UCSD-AML1 (cell line): ENCODE measurements around the gene ITM2C.

Experiments
- DNase-seq: peaks from one replicate; lab custom pipeline; 2025; ENCODE audit not compliant: unreplicated experiment; lab: John Stamatoyannopoulos, UW

ITM2C gene

DNA sequence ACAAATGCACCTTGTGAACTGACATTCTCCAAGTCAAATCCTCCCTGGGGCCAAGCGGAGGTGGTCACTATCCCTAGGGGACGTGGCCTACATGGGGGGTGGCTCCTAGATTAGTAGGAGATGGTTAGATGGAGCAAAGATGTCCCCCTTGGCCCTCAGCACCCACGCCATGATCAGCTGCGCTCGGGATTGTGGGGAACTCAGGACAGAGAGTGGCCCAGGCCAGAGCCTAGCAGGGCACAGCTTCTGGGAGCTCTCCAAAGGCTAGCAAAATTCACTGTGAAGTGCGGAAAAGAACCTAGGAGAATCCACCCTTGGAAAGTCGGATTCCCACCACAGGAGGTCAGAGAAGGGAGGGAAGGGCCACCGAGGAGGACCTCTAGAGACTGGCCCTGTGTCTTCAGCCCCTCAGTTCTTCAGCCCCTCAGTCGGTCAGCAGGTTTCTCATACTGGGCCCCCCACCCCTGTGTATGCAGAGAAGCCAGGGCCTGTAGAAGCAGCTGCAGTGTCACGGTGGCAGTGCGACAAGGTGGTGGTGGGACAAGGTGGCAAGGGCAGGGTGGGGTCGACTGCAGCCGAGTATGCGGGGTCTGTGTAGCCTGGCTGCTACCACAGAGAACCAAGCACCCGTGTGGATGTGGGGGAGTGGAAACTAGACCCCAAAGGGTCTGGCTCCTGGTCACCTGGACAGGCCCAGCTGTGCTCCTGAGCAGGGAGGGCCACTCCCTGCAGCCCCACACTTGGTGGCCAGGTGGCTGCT lies 41.9 kb downstream of the ITM2C start:
- no peak for DNase-seq

DNA sequence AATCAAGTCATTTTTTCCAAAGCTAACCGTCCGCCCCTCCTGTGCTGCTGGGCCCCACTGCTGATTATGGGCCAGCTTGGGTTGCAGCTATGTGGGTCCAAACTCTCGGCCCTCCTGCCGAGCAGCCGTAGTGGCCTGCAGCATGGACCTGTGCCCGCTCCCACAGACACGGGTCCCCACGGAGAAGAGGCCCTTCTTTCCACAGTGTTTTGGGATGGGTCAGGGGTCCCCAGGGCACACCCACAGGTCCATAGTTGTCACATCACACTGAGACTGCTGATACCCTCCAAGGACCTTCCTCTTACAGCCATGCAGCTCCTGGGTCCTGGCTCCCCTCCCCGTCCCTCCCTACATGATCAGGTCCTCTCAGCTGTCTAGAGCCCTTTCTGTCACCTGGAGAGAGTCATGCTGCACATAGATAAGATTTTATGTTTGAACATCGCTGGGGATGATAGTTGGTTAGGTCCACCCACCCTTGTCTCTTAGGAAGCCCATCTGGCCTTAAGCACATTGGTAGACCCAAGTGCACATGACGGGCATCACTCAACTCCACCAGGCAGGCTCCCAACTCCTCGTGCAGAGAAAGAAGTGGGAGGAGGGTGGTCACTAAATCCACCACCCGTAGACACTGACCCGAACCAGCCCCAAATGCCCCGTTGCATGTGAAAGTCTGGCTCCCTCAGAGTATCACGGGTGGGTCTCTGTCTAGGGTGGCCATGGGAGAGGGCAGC lies 42.8 kb downstream of the ITM2C start:
- no peak for DNase-seq

DNA sequence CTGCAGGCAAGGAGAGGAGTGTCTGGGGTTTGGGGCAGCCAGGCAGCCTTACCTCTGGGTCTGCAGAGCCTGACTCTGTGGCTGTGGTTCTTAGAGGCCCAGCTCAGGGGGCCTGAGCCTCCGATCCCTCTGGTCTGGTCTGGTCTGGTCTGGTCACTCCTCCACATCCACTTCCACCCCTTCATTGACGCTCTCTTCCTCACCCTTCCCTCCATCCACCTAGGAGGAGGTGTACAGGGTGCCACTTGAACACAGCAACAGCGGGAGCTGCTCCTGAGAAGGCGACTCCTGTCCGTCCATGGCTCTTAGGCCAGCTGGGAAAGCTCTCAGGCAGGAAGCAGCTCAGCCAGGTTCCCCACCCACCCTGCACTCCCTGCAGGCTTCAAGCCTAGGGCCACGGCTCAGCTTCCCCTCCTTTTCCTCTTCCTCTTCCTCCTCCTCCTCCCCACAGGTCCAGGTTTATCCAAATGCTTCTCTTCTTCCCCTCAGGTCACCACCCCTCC lies 43.4 kb downstream of the ITM2C start:
- DNase-seq, result no peak

DNA sequence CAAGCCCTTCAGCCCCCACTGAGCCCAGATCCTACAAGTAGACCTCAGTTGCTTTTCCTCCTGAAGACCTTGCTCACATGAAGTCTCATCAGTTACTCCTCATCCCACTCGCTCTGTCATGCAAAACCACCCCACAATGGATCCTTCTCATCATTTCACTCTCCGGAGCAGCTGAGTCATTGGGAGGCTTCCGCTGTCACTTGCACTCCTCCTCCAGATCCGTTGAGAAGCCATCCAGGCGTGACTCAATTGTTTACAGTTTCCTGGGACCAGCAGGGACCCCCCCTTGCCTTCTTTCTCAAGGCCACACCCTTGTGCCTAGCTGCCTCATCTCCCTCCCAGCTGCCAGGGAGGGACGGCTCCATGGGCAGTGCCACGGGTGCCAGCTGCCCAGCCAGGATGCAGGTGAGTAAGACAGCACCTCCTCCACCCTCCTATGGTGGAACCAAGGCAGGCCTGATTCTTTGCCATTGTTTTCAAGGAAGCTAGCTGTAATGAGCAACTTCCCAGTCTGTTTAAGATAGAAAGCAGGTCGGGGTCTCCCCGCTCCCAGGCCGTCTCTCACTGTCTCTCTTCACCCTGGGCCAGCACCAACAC lies 44.0 kb downstream of the ITM2C start:
- DNase-seq, result no peak

DNA sequence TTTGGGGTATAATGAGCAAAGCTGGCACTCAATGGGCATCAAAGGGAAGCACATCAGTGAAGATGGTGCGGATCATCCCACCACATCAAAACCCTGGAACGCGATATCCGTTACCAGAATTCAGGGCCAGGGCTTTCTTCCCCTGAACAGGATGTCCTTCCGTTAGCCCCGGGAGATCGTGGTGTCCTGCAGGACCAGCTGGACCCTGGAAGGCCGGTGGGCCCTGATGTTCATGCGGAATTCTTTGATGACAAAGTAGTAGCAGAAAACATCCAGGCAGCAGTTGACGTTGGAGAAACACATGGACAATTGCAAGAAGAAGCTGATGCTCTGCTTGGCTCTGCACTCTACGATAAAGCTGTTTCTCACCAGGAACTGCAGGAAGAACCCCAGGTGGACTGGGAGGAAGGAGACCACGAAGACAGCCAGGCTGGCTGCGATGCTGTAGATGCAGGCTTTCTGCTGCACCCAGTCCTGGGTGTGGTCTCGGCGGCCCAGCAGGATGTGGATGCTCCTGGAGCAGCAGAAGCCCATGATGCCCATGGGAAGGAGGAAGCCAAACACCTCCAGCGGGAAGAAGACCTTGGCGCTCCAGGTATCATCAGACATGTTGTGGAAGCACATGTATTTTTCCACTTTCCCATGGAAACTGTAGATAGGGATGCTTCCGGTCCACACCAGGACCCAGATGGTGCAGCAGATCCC lies 45.3 kb downstream of the ITM2C start:
- DNase-seq, result no peak

DNA sequence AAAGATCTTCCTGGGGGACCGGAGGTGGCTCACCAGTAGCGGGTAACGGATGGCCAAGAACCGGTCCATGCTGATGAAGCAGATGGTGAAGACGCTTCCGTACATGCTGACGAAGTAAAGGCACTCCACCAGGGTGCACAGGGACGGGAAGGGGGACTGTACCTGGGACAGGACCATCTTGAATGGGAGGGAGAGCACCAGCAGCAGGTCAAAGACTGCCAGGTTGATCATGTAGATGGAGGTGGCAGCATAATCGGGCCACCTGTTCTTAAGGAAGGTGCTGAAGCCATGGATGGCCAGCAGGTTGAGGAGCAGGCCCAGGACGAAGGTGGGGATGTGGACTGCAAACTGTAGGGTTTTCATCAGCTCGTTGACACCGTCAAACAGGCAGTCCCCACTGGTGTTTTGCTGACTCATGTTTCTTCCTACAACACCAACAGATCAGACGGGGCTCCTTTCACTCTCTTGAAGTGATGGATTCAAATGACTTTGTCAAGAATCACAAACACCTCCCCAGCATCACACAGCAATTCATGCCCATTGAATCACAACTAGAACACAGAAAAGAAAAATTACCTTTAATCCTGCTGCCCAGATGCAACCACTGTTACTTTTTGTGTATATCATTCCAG lies 45.9 kb downstream of the ITM2C start:
- no peak for DNase-seq

DNA sequence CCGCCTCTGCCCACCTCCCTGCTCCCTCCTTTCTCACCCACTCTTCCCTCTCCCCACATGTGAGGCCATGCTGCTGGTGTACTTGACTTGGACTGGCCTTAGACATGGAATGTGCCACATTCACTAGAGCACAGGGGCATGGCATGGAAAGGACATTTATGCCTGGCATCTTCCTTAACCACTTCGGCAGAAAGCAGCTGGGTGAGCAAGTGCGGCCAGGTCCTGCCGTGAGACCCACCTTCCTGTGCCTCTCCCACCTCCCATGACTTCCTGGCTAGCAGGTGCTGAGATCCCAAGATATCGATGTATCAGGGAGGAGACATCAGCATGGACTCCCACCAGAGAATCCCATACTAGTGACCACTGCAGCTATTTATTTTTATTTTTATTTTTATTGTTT lies 47.3 kb downstream of the ITM2C start:
- no peak for DNase-seq

DNA sequence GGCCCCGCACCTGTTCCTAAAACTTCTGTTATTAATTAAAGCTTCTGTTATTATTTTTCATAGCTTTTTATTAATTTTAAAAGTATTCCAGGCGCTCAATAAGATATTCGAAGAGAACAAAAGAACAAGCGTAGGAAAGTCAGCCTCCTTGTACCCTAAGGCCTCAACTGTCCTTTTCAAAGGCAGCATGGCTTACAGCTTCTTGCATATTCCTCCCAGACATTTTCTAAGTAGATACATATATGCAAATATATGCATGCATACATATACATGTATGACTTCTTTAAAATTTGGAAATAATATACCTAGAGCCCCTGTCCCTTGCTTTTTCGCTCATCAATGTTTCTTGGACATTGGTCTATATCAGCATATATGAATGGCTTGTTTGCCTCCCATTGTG lies 48.0 kb downstream of the ITM2C start:
- no peak for DNase-seq

DNA sequence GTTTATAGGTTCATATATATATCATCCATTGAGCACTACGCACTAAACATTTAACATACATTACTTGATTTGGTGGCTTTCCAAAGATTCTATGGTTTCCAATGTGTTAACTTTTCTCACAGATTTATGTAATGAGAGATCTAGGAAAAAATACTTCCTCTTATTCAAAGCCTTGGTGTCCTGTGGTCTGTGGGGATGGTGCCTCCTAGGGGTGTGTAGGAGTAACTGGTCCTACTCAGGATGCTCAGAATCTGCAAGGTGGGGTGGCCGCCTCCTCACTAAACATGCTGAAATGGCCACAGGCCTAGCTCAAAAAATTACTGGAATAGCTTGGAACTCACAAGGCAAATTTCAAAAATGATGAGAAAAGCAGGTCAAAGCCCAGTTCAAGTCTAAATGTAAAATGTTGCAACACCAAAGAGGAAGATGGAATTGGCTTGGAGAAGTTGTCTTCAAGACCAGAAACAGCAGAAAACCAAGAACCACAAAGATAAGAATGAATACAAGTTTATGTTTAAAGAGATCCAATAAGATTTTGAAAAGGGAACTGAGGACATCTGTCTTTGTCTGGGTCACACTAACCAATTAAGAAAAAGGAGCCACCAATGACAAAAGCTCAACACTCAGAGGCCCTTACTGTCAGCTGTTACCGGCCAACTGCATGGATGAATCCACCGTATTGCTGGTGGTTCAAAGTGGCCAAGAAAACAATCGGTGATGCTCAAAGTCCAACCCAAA lies 48.8 kb downstream of the ITM2C start:
- no peak for DNase-seq

DNA sequence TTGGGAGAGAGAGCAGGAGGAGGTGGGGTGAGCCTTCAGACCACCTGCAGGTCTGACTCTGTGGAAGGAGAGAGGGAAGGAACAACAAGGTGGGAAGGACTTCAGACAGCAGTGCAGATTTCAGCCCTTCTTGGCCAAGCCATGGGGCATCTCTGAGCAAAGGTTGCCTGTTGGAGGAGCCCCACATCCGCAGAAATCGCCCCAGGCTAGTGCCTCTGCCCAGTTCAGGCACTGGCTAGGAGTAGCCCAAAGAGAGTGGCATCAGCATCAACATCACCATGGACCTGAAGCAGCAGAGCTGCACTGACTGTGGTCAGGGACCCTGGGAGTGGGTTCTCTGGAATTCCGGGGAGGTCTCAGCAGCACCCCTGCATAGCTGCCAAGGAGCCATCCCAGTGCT lies 50.1 kb downstream of the ITM2C start:
- no peak for DNase-seq

DNA sequence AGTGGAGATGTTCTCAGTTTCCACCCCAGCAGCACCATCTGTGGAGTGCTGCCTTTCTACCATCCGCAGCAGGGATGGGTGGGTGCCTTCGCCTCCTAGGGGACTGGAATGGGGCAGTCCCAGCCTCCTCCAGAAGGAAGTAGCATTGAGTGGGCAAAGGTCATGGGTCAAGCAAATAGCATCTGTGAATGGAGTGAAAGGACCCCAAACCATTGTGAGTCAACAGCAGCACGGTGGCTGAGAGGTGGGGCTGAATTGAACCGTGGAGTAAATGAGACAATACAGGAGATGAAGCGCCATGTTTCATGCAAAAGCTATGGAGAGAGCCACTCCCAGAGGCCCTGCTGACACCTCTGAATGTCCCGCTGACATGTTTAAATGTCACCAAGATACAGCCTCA lies 50.6 kb downstream of the ITM2C start:
- no peak for DNase-seq

DNA sequence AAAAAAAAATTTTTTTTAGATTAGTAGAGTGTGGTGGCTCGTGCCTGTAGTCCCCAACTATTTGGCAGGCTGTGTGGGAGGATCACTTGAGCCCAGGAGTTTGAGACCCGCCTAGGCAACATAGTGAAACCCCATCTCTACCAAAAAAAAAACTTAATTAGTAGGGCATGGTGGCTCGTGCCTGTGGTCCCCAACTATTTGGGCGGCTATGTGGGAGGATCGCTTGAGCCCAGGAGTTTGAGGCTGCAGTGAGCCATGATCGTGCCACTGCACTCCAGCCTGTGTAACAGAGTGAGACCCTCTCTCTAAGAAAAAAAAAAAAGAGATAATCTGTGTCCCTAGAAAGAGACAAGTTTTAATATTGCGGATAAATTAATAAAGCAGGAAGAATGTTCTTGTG lies 51.5 kb downstream of the ITM2C start:
- DNase-seq, result no peak

DNA sequence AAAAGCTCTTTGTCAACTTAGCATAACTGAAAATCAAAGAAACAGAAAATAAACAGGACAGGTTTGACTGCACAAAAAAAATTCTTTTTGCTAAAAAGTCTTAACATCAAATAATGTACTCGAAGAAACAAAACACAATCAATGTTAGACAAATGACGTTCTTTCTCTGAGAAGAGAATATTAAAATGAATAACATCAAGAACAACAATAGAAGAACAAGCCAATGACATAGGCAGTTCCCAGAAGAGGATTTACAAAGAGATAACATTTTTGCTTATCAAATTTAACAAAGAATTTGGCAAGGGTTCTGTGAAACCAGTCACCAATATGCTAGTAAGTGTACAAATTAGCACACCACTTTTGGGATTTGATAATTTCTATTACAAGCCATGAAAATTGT lies 54.5 kb downstream of the ITM2C start:
- no peak for DNase-seq

DNA sequence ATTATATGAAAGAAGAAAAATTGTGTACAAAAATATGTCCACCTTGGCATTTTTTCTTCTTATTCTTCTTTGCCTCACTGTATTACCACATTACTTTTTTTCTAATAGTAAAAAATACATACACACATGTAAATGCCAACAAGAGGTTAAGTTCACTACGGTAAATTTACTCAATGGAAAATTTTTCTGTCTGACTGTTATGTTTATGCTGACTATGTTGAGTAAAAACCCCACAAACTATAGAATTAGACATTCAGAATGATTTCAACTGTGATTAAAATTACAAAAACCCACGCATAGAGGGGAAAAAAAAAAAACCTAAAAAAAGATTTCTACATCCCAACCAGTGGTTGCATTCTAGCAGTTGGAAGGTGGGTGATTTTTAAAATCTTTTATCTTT lies 54.9 kb downstream of the ITM2C start:
- no peak for DNase-seq

DNA sequence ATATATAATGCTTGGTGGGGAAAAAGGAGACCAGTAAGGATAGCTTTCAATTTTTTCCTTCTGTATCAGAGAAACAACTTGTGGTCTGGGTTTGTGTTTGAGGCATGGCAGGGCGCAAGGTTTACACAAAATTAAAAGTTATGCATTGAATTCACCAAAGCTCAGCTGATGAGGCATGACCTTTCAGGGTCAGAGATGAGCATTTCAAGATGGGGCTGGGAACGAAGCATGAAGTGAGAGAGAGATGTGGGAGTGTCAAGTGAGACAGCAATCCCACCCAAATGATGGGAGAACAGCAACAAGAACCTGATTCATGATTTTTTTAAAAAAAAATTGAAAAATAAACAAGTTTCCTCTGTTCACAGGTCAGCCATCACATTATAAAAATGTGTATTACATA lies 55.4 kb downstream of the ITM2C start:
- no peak for DNase-seq

DNA sequence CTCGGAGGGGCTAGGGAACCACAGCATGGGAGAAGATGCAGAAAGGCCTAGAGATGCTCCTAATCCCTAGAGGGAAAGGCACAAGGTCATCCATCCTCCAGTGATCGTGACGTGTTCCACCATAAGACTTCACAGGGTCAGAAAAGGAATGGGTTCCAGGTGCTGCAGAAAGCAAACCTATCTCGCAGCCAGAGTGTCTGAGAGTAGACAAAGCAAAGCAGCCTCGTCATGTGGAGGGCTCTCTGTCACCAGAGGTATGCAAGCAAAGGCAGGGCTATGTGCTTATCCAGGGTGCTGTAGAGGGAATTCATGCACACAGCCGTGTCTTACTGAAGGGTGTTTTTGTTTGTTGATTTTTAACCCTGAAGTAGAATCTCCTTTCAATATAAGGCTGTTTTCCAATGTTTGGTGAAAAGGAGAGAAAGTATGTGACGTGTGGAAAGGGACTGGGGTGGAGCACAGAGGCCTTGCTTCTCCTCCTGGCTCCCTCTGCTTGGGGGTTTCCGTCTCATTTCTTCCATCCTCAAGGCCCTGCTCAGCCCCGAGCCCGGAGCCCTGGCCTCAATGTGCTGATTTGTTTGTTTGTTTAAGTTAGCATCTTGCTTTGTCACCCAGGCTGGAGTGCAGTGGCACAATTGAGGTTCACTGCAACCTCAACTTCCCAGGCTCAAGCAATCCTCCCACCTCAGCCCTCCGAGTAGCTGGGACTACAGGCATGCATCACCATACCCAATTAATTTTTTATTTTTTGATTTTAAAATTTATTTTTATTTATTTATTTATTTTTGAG lies 57.3 kb downstream of the ITM2C start:
- DNase-seq, result no peak

DNA sequence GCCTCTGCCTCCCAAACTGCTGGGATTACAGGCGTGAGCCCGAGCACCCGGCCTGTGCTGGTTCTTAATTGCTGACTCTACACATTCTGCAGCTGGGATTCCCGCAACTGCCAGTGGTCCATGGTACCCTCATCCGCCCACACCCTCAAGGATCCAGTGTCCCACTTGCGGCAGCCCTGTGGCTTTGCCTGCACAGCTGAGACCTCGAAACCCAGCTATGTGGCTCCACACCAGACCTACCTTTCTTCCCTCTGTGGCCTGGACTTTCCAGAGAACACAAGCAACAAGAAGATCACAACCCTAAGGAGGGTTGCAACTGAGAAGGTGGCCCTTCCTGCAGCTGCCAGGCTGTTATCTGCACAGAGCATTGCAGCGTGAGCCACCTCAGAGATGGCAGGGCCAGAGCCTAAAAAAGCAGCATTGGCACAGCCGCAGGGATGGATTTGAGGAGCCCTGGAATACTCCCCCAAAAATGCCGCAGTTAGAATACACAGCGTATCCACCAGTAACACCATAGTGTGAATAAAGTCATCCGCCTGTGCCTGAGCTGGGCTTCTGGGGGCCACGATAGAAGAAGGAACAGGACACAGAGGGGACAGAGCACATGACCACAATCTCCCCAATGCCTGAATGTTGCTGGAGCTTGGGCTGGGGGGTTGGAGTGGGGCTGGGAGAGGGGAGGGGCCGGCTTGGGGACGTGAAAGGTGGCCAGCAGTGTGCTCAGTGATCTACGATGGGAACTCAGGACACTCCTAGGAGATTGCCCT lies 58.4 kb downstream of the ITM2C start:
- DNase-seq, result no peak

DNA sequence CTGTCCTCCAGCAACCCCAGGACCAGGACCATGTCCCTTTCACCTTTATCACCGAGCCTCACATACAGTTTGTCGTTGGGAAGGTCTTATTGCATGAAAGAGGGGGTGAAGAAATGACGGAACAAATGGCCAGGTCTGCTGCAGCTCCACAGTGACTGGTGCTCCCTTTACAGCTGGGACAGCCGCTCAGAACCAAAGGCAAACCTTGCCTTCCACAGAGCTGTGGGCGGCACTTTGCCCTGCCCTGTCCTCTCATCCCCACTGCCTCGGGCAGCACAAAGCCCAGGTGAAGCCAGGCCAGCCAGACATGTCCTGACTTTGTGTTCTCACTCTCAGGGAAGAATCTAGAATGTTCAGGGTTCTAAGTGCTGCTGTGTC lies 59.3 kb downstream of the ITM2C start:
- no peak for DNase-seq
